GM18951 (cell line): ENCODE results near the gene ERMAP.

Source experiments
- POLR2A ChIP-seq: IDR thresholded peaks from 4 replicates; pipeline ENCODE4 v1.6.1; 2011; ENCODE audit warnings: mild to moderate bottlenecking; ENCODE audit not compliant: insufficient read length, insufficient read depth; ENCODE audit errors: extremely low read depth
- in situ Hi-C: fragments of 300-500 bp; cut with MboI; formaldehyde crosslinking; loops from one replicate; pipeline ENCODE4 v1.12.0; 2022; ENCODE audit warnings: low sequenced_read_pairs, mixed read lengths, inconsistent platforms; ENCODE audit not compliant: unreplicated experiment

Gene ERMAP

DNA sequence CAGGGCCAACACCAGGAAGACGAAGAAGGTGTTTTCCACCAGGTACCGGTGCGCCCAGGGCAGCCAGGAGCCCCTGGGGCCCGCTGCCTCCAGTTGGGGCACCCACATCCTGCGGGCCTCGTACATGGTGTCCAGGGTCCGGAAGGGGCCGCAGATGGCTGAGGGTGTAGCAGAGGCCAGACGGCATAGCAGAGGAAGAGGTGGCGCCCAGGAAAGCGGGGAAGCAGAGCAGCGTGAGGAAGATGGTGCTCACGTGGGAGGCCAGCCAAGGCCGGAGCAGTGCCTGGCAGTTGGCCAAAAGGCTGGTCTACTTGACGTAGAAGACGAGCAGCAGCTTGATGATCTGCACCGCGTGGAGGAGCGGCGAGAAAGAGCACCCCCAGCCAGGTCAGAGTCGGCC lies 69.9 kb downstream of the ERMAP start:
- in situ Hi-C loops: no loop called here
- no peak for TF ChIP-seq POLR2A

DNA sequence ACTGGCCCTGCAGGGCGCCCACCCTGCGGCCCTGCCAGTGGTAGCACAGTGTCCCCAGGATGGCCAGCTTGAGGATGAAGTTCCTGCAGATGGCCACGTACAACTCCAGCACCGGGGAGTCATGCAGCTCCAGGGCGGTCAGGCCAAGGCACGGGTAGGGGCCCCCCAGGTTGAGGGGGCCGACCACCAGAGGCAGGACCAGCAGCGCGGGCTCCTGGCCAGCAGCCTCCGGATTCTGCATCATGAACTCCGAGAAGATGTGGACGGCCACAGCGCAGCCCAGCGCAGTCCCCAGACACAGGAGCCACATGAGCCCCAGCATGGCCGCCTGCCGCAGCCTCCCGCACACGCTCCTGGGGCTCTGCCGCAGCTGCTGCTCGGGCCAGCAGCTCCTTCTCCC lies 70.4 kb downstream of the ERMAP start:
- TF ChIP-seq POLR2A: no peak
- in situ Hi-C loops: no loop called here

DNA sequence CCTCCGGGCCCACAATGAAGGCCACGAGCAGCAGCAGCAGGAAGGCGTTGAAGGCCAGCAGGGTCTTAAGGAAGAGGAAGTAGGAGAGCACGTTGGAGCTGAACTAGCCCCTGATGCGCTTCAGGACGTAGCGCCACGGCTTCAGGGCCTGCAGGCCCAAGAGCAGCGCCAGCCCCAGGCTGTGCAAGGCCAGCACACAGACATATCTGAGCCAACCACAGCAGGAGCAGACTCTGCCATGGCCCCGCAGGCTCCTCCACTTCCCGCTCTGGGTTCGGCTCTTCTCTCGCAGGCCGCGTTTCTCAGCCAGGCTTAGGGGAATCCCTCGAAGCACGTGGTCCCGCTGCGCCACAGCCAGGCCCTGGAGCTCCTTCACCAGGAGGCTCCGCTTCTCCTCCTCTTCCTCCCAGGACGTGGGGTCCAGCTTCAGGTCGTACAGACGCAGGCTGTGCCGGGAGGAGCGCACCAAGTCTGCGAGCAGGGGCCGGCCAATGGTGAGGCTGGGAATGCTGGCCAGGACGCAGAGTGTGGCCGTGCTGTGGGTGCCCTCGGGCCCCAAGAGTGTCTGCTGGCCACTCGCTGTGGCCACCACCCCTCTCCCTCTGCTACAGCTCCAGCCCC lies 71.2 kb downstream of the ERMAP start:
- in situ Hi-C loops: no loop called here
- TF ChIP-seq POLR2A: no peak

DNA sequence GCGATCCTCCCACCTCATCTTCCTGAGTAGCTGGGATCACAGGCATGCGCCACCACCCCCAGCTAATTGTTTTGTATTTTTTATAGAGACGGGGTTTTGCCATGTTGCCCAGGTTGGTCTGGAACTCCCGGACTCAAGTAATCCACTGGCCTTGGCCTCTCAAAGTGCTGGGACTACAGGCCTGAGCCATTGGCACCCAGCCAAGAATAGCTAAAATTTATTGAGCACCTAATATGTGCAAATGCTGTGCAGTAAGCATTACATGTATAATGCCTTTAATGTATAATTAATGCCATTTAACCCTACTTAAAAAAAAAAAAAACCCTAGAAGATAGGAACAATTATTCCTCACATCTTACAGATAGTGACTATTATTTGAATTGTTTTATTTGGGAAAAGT lies 72.3 kb downstream of the ERMAP start:
- in situ Hi-C loops: no loop called here
- no peak for TF ChIP-seq POLR2A

DNA sequence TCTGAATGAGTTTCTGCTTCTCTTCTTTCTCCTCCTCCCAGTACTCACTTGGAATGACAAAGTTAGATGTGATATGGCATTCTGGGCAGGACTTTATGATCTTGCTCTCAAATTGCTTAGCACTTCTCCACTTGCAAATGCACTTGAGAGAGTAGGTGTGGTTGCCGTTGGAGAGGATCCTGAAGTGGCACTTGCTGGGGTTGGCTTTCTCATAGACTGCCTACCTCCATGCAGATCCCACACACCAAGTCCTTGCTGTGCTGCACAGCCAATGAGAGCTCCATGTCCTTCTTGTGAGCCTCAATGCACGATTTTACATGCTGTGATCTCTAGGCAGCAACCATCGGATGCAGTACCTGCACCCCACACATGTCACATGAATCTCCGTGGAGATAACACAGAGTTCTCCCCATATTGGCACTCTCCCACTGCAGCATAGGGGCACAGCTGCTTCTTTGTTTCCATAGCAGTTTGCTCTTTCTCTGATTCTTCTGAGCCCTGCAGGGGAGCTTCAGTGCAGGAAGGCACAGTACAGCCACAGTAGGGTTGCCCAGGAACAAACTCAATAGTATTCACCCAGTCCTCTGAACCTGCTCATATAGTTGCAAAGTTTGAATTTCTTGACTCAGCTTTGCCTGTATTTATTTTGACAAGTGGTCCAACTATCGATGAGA lies 74.7 kb downstream of the ERMAP start:
- TF ChIP-seq POLR2A: no peak
- in situ Hi-C loops: no loop called here
